Upper lobe of left lung (tissue), 6 donors: ENCODE measurements around the gene YIF1B. TPM values are rescaled to one million over a fixed set of nuclear protein-coding genes. Genes with fewer than 3 reads are reported as not detected.

Source experiments
- ATAC-seq, 2 donors: fragments of 200-7000 bp; cut with Tn5 transposase; one replicate each; pipeline ENCODE4 v1.9.1; 2022; ENCODE audit warnings: mild to moderate bottlenecking in 2 of 2, moderate library complexity in 2 of 2; ENCODE audit not compliant: low FRiP score in 2 of 2
- DNase-seq, 2 donors: peaks; one replicate each; pipeline ENCODE4 v3.0.0-alpha.2; 2019 to 2020
- H3K27ac ChIP-seq, 4 donors: fragments of 200-600 bp; sonication (generic); one replicate each; pipeline ENCODE4 v1.5.1; 2016 to 2019
- H3K27me3 ChIP-seq, 4 donors: fragments of 200-600 bp; sonication (generic); one replicate each; pipeline ENCODE4 v1.5.1; 2017 to 2019
- H3K36me3 ChIP-seq, 4 donors: fragments of 200-600 bp; sonication (generic); one replicate each; pipeline ENCODE4 v1.5.1; 2016 to 2019
- H3K4me1 ChIP-seq, 4 donors: fragments of 200-600 bp; sonication (generic); one replicate each; pipeline ENCODE4 v1.5.1; 2018 to 2019
- H3K4me3 ChIP-seq, 4 donors: fragments of 200-600 bp; sonication (generic); one replicate each; pipeline ENCODE4 v1.5.1; 2017 to 2019; ENCODE audit warnings: mild to moderate bottlenecking in 2 of 4, moderate library complexity in 1 of 4
- H3K9me3 ChIP-seq, 4 donors: fragments of 200-600 bp; sonication (generic); one replicate each; pipeline ENCODE4 v1.5.1; 2018 to 2019
- CTCF ChIP-seq, 6 experiments: fragments of 450-650 bp in 4 of 6; fragments of 200-600 bp in 2 of 6; sonication (generic) in 2 of 6; IDR thresholded peaks; one replicate each; pipeline ENCODE4 v1.5.1; 2016 to 2019; ENCODE audit warnings: antibody characterized with exemption in 6 of 6
- EP300 ChIP-seq, 4 donors: sonication (generic); formaldehyde crosslinking; IDR thresholded peaks; one replicate each; pipeline ENCODE4 v1.5.1; 2017; ENCODE audit warnings: antibody characterized with exemption in 4 of 4, control low read depth in 2 of 4
- POLR2A ChIP-seq, 4 donors: fragments of 450-650 bp; IDR thresholded peaks; one replicate each; pipeline ENCODE4 v1.5.1; 2016 to 2017; ENCODE audit warnings: antibody characterized with exemption in 4 of 4, mild to moderate bottlenecking in 2 of 4
- POLR2AphosphoS5 ChIP-seq, 2 donors: sonication (generic); formaldehyde crosslinking; IDR thresholded peaks; one replicate each; pipeline ENCODE4 v1.5.1; 2017; ENCODE audit warnings: antibody characterized with exemption in 2 of 2
- WGBS, 2 donors: methylation state at CpG; one replicate each; pipeline ENCODE4 v1.1.5; 2017 to 2018; 5-methylcytosine and 5-hydroxymethylcytosine counted together
- total RNA-seq, 6 donors: library from RNA; depleted of rRNA in 4 of 6; stranded (reverse); fragments of >200 nt in 4 of 6; gene quantifications; one replicate each; pipeline versions ENCODE4 v1.1.0 to v1.2.1, GENCODE V29; 2016 to 2021
- donor health status: DM: no; HTN: no; CAD: no; lungs with moderate emphysema.
- donor health status: DM: no; HTN: yes; CAD: no; lungs with severe emphysema.

The YIF1B gene
- total RNA-seq, 6 donors from 2014 or later = 15.3 to 45.8 (median 29.8) TPM

GRCh38 chr19:38306236-38306635, 9.5 kb downstream of the YIF1B start:
- H3K9me3 ChIP-seq = no peaks in the 10 kb centered on the region
- WGBS, 2 donors = 82 to 93% methylated on average over 3 of the region's 3 CpGs
- H3K4me1 ChIP-seq = peaks cover 10 to 24% (median 13%) of the 10 kb centered on the region in 4 donors
- no peak for ATAC-seq
- no peak overlapping the region for H3K27ac ChIP-seq
- no peaks in the 10 kb centered on the region for H3K27me3 ChIP-seq
- no peak for TF ChIP-seq CTCF (IDR thresholded peaks at IDR 0.05)
- TF ChIP-seq EP300 (IDR thresholded peaks at IDR 0.05) = no peak
- no peak for TF ChIP-seq POLR2A (IDR thresholded peaks at IDR 0.05)
- TF ChIP-seq POLR2AphosphoS5 (IDR thresholded peaks at IDR 0.05) = no peak
- peaks cover 0 to 36% (median 22%) of the 10 kb centered on the region in 4 donors for H3K36me3 ChIP-seq
- no peak overlapping the region for H3K4me3 ChIP-seq
- no peak for DNase-seq

DNA sequence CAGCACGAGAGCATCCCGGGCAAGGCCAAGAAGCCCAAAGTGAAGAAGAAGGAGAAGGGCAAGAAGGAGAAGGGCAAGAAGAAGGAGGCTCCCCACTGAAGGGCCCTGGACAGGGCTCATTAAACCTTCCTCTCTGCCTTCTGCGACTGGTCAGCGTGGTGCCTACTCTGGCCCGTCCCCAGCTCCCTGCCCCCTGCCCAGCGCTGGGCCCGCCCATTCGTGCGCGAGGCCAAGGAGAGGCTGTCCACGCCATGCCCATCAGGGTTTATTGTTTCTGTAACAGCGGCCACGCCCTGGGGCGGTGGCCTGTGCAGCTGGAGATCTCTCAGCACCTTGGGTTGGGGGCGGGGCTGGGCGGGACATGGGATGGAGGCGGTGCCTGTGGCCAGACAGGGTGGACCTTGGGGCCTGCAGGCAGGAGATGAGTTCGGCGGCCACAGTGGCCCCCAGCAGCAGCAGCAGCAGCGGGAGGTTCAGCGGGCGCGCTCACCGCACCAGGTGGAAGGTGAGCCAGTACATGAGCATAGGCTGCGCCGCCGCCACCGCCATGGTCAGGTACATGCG, 10.8 kb downstream of the YIF1B start:
- peak; percentile 94 to 95 for DNase-seq
- Histone ChIP-seq H3K4me3 (peak overlapping the region in 3 of 4 donors; percentile 40 to 50 (median 41)), H3K9me3 (no peaks in the 10 kb centered on the region), H3K4me1 (peaks cover 10 to 24% (median 13%) of the 10 kb centered on the region in 4 donors), H3K27me3 (no peaks in the 10 kb centered on the region), H3K36me3 (peaks cover 0 to 36% (median 22%) of the 10 kb centered on the region in 4 donors), H3K27ac (peak overlapping the region; percentile 61 to 87 (median 82))
- TF ChIP-seq POLR2A (IDR thresholded peaks at IDR 0.05) = peak in 1 of 4 donors; percentile 81
- peak; percentile 20 to 83 for TF ChIP-seq POLR2AphosphoS5 (IDR thresholded peaks at IDR 0.05)
- no peak for TF ChIP-seq EP300 (IDR thresholded peaks at IDR 0.05)
- no peak for TF ChIP-seq CTCF (IDR thresholded peaks at IDR 0.05)
- 52 to 79% methylated on average over 3 to 18 of the region's 29 CpGs for WGBS, 2 donors
- peak; percentile 64 to 94 for ATAC-seq

- peak in 1 of 2 donors; percentile 78 for DNase-seq
- TF ChIP-seq POLR2AphosphoS5 (IDR thresholded peaks at IDR 0.05) (no peak), POLR2A (IDR thresholded peaks at IDR 0.05) (no peak), EP300 (IDR thresholded peaks at IDR 0.05) (no peak), CTCF (IDR thresholded peaks at IDR 0.05) (no peak)
- Histone ChIP-seq H3K27ac (peak overlapping the region; percentile 61 to 87 (median 82)), H3K36me3 (peaks cover 0 to 34% (median 22%) of the 10 kb centered on the region in 4 donors), H3K9me3 (no peaks in the 10 kb centered on the region), H3K4me3 (peak overlapping the region in 3 of 4 donors; percentile 40 to 50 (median 41)), H3K4me1 (peaks cover 10 to 24% (median 13%) of the 10 kb centered on the region in 4 donors), H3K27me3 (no peaks in the 10 kb centered on the region)
- peak; percentile 3 to 6 for ATAC-seq
- WGBS, 2 donors = 82 to 84% methylated on average over 5 to 12 of the region's 27 CpGs
Measured at GRCh38 chr19:38304352-38304865, 11.3 kb downstream of the YIF1B start.

- peak within 1 kb of the TSS in 3 of 4 donors; percentile 40 to 50 (median 41) for H3K4me3 ChIP-seq
Measured at GRCh38 chr19:38303517-38304351, 12.0 kb downstream of the YIF1B start, which contains the start of gene C19orf33. TSS of gene C19orf33 (plus strand) at chr19:38304251. CDS start at chr19:38304262, 11 bp downstream.

More at GRCh38 chr19:38303517-38304351, 12.0 kb downstream of the YIF1B start, which contains the start of gene C19orf33:
- DNase-seq (peak; percentile 58 to 91), ATAC-seq (peak; percentile 75 to 94)
- peaks cover 0 to 27% (median 19%) of the 10 kb centered on the region in 4 donors for H3K36me3 ChIP-seq
- H3K27ac ChIP-seq = peak within 1 kb of the TSS; percentile 61 to 87 (median 82)
- peaks cover 10 to 24% (median 13%) of the 10 kb centered on the region in 4 donors for H3K4me1 ChIP-seq
- no peaks in the 10 kb centered on the region for H3K9me3 ChIP-seq
- WGBS, 2 donors = 38 to 43% methylated on average over 11 to 27 of the region's 28 CpGs
- no peaks in the 10 kb centered on the region for H3K27me3 ChIP-seq
- no peak for TF ChIP-seq CTCF (IDR thresholded peaks at IDR 0.05)
- TF ChIP-seq POLR2AphosphoS5 (IDR thresholded peaks at IDR 0.05) = peak; percentile 20 to 63
- TF ChIP-seq POLR2A (IDR thresholded peaks at IDR 0.05) = peak in 2 of 4 donors; percentile 53 to 60
- TF ChIP-seq EP300 (IDR thresholded peaks at IDR 0.05) = no peak
